ENCODE measurements around the gene PER1. TPM values are rescaled to one million over a fixed set of nuclear protein-coding genes. Genes with fewer than 3 reads are reported as not detected.

Gene PER1
- total and polyA plus RNA-seq, 2 of the 13 experiments (the other 11 are each of a cell fraction or from before 2014, with no cell fraction given), result 2.6 to 3.6 TPM

GRCh38 chr17:8187517-8188262, 35.5 kb upstream of the PER1 start (continued):
- TF ChIP-seq, protein P1, sequence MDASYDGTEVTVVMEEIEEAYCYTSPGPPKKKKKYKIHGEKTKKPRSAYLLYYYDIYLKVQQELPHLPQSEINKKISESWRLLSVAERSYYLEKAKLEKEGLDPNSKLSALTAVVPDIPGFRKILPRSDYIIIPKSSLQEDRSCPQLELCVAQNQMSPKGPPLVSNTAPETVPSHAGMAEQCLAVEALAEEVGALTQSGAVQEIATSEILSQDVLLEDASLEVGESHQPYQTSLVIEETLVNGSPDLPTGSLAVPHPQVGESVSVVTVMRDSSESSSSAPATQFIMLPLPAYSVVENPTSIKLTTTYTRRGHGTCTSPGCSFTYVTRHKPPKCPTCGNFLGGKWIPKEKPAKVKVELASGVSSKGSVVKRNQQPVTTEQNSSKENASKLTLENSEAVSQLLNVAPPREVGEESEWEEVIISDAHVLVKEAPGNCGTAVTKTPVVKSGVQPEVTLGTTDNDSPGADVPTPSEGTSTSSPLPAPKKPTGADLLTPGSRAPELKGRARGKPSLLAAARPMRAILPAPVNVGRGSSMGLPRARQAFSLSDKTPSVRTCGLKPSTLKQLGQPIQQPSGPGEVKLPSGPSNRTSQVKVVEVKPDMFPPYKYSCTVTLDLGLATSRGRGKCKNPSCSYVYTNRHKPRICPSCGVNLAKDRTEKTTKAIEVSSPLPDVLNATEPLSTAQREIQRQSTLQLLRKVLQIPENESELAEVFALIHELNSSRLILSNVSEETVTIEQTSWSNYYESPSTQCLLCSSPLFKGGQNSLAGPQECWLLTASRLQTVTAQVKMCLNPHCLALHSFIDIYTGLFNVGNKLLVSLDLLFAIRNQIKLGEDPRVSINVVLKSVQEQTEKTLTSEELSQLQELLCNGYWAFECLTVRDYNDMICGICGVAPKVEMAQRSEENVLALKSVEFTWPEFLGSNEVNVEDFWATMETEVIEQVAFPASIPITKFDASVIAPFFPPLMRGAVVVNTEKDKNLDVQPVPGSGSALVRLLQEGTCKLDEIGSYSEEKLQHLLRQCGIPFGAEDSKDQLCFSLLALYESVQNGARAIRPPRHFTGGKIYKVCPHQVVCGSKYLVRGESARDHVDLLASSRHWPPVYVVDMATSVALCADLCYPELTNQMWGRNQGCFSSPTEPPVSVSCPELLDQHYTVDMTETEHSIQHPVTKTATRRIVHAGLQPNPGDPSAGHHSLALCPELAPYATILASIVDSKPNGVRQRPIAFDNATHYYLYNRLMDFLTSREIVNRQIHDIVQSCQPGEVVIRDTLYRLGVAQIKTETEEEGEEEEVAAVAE (CRISPR knock-in tag; IDR thresholded peaks at IDR 0.05; ENCODE audit: borderline replicate concordance), result peak; percentile 71; the same call in 1 of the 2 replicates
- TF ChIP-seq ZBTB8A (CRISPR knock-in tag; IDR thresholded peaks at IDR 0.05; ENCODE audit: borderline replicate concordance, low read depth) (no peak), BATF2 (CRISPR knock-in tag; IDR thresholded peaks at IDR 0.05) (0 out of 2 replicates have a peak, but pooled peaks have one; percentile 35), SALL1 (CRISPR knock-in tag; IDR thresholded peaks at IDR 0.05) (peak; percentile 55), ZNF749 (CRISPR knock-in tag; IDR thresholded peaks at IDR 0.05; ENCODE audit: borderline replicate concordance) (no peak), BORCS8-MEF2B (CRISPR knock-in tag; IDR thresholded peaks at IDR 0.05) (peak; percentile 51; the same call in 1 of the 2 replicates), ZFY (CRISPR knock-in tag; IDR thresholded peaks at IDR 0.05) (peak; percentile 42; the same call in 1 of the 2 replicates), NONO (IDR thresholded peaks at IDR 0.05) (no peak), NONO (CRISPR knock-in tag; conservative IDR thresholded peaks at IDR 0.05) (peak; percentile 58; the same call in 1 of the 2 replicates), ZNF572 (CRISPR knock-in tag; IDR thresholded peaks at IDR 0.05) (no peak), ZMYM4 (CRISPR knock-in tag; IDR thresholded peaks at IDR 0.05) (peak; percentile 63), ZNF414 (CRISPR knock-in tag; IDR thresholded peaks at IDR 0.05) (0 out of 2 replicates have a peak, but pooled peaks have one; percentile 28), SRSF4 (IDR thresholded peaks at IDR 0.05; ENCODE audit: low read depth, low read length, poor library complexity, severe bottlenecking) (no peak), KDM3A (CRISPR knock-in tag; IDR thresholded peaks at IDR 0.05; ENCODE audit: low read depth) (0 out of 2 replicates have a peak, but pooled peaks have one; percentile 46), FOXO1 (CRISPR knock-in tag; IDR thresholded peaks at IDR 0.05) (peak; percentile 8), CHCHD3 (CRISPR knock-in tag; IDR thresholded peaks at IDR 0.05) (no peak), CENPX (CRISPR knock-in tag; IDR thresholded peaks at IDR 0.05) (no peak), RBFOX2 (IDR thresholded peaks at IDR 0.05; ENCODE audit: low read depth, low read length) (no peak)
- TF ChIP-seq, protein P2, sequence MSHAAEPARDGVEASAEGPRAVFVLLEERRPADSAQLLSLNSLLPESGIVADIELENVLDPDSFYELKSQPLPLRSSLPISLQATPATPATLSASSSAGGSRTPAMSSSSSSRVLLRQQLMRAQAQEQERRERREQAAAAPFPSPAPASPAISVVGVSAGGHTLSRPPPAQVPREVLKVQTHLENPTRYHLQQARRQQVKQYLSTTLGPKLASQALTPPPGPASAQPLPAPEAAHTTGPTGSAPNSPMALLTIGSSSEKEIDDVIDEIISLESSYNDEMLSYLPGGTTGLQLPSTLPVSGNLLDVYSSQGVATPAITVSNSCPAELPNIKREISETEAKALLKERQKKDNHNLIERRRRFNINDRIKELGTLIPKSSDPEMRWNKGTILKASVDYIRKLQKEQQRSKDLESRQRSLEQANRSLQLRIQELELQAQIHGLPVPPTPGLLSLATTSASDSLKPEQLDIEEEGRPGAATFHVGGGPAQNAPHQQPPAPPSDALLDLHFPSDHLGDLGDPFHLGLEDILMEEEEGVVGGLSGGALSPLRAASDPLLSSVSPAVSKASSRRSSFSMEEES (CRISPR knock-in tag; IDR thresholded peaks at IDR 0.05), result 0 out of 2 replicates have a peak, but pooled peaks have one; percentile 11
- TF ChIP-seq, protein P3, sequence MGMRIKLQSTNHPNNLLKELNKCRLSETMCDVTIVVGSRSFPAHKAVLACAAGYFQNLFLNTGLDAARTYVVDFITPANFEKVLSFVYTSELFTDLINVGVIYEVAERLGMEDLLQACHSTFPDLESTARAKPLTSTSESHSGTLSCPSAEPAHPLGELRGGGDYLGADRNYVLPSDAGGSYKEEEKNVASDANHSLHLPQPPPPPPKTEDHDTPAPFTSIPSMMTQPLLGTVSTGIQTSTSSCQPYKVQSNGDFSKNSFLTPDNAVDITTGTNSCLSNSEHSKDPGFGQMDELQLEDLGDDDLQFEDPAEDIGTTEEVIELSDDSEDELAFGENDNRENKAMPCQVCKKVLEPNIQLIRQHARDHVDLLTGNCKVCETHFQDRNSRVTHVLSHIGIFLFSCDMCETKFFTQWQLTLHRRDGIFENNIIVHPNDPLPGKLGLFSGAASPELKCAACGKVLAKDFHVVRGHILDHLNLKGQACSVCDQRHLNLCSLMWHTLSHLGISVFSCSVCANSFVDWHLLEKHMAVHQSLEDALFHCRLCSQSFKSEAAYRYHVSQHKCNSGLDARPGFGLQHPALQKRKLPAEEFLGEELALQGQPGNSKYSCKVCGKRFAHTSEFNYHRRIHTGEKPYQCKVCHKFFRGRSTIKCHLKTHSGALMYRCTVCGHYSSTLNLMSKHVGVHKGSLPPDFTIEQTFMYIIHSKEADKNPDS (CRISPR knock-in tag; IDR thresholded peaks at IDR 0.05), result peak; percentile 58; the same call in 1 of the 2 replicates

Measured in HepG2 (cell line).